Measurements from ENCODE around the gene MISP3.

MISP3 gene

DNA sequence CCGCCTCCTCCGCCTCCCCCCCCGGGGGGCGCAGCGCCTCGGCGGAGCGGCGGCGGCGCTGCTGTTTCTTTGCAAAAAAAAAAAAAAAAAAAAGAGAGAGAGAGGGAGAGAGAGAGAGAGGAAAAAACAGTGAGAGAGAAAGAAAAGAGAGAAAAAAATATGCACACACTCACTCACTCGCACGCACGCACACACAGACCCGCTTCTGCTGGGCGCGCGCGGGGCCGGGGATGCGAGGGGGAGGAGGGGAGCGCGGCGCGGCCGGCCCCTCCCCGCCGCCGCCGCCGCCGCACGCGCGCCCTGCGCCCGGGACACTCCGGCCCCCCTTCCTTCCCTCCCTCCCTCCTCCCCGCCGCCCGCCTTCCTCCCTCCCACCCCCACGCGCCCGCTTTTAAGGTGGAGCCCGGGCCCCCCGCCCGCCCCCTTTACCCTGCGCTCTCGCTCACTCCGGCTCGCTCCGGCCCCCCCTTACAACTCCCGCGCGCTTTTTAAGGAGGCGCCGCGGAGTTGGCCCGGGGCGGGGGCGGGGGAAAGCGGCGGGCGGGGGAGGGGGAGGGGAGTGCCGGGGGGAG is 18.0 kb downstream of the MISP3 start, which contains the start of gene SAMD1:
TSS of gene SAMD1 (minus strand) at position 243 of the 572 bp plus-strand sequence.
- Histone ChIP-seq H3K4me1 (ENCODE audit: control insufficient read depth in 2 of 2, insufficient read depth in 2 of 2, low read length in 2 of 2) (peaks cover 5 to 7% of the 10 kb centered on the region in 2 donors), H3K9ac (ENCODE audit: low read depth in 1 of 2, low read length in 2 of 2) (peak within 1 kb of the TSS; percentile 90 to 95), H3K27me3 (ENCODE audit: control insufficient read depth in 2 of 2, insufficient read depth in 2 of 2, low read length in 2 of 2) (no peaks in the 10 kb centered on the region), H3K4me3 (ENCODE audit: low read length in 2 of 2) (peak within 1 kb of the TSS; percentile 82 to 87), H3K36me3 (ENCODE audit: control insufficient read depth in 2 of 2, insufficient read depth in 2 of 2, low read length in 2 of 2) (peaks cover 6 to 8% of the 10 kb centered on the region in 2 donors), H3K27ac (ENCODE audit: low read depth in 2 of 2, low read length in 2 of 2) (peak within 1 kb of the TSS; percentile 92 to 96), H3K9me3 (ENCODE audit: control insufficient read depth in 2 of 2, low read length in 2 of 2) (peaks cover 0 to 4% of the 10 kb centered on the region in 2 donors)

DNA sequence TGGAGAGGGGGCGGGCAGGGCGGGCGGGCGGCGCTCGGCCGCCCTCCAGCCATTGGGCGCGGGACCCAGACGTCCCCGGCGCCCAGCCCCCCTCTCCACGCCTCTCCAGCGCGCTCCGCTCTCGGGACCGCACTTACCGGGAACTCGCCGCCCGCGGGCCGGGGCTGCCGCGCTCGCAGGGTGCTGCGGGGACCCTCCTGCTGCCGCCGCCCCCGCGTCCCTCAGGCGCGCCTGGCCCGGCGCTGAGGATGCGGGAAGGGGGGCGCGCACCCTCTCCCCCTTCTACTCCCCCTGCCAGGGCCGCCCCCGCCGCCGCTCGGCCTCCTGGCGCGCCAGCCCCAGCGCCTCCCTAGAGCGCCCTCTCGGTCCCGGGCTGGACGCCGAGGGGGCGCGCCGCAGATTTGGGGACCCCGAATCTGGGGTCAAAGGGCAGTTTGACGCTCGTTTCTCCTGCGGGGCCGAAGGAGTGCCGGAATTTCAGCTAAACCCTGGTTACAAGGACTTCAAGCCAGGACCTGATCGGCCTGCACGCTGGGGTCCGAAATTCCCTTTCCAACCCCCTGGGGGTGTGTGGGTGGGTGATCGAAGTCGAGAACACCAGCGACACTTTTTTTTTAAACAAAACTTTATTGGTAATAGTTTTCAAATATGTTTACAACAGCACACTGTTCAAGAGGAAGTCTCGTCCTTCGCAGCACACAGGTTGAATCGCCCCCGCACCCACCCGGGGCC is 18.7 kb downstream of the MISP3 start:
- Histone ChIP-seq H3K9me3 (ENCODE audit: control insufficient read depth in 2 of 2, low read length in 2 of 2) (peaks cover 0 to 4% of the 10 kb centered on the region in 2 donors), H3K9ac (ENCODE audit: low read depth in 1 of 2, low read length in 2 of 2) (peak overlapping the region; percentile 90 to 95), H3K27ac (ENCODE audit: low read depth in 2 of 2, low read length in 2 of 2) (peak overlapping the region; percentile 92 to 96), H3K27me3 (ENCODE audit: control insufficient read depth in 2 of 2, insufficient read depth in 2 of 2, low read length in 2 of 2) (no peaks in the 10 kb centered on the region), H3K4me3 (ENCODE audit: low read length in 2 of 2) (peak overlapping the region; percentile 82 to 87), H3K36me3 (ENCODE audit: control insufficient read depth in 2 of 2, insufficient read depth in 2 of 2, low read length in 2 of 2) (peaks cover 6 to 9% of the 10 kb centered on the region in 2 donors), H3K4me1 (ENCODE audit: control insufficient read depth in 2 of 2, insufficient read depth in 2 of 2, low read length in 2 of 2) (peaks cover 5 to 7% of the 10 kb centered on the region in 2 donors)

GRCh38 chr19:14091813-14092462 is 19.4 kb downstream of the MISP3 start:
- Histone ChIP-seq H3K9ac (ENCODE audit: low read depth in 1 of 2, low read length in 2 of 2) (peak overlapping the region; percentile 90 to 95), H3K9me3 (ENCODE audit: control insufficient read depth in 2 of 2, low read length in 2 of 2) (peaks cover 0 to 4% of the 10 kb centered on the region in 2 donors), H3K36me3 (ENCODE audit: control insufficient read depth in 2 of 2, insufficient read depth in 2 of 2, low read length in 2 of 2) (peaks cover 12 to 16% of the 10 kb centered on the region in 2 donors), H3K27ac (ENCODE audit: low read depth in 2 of 2, low read length in 2 of 2) (peak overlapping the region; percentile 92 to 96), H3K4me1 (ENCODE audit: control insufficient read depth in 2 of 2, insufficient read depth in 2 of 2, low read length in 2 of 2) (peaks cover 5 to 7% of the 10 kb centered on the region in 2 donors), H3K4me3 (ENCODE audit: low read length in 2 of 2) (peak overlapping the region; percentile 82 to 87), H3K27me3 (ENCODE audit: control insufficient read depth in 2 of 2, insufficient read depth in 2 of 2, low read length in 2 of 2) (no peaks in the 10 kb centered on the region)

DNA sequence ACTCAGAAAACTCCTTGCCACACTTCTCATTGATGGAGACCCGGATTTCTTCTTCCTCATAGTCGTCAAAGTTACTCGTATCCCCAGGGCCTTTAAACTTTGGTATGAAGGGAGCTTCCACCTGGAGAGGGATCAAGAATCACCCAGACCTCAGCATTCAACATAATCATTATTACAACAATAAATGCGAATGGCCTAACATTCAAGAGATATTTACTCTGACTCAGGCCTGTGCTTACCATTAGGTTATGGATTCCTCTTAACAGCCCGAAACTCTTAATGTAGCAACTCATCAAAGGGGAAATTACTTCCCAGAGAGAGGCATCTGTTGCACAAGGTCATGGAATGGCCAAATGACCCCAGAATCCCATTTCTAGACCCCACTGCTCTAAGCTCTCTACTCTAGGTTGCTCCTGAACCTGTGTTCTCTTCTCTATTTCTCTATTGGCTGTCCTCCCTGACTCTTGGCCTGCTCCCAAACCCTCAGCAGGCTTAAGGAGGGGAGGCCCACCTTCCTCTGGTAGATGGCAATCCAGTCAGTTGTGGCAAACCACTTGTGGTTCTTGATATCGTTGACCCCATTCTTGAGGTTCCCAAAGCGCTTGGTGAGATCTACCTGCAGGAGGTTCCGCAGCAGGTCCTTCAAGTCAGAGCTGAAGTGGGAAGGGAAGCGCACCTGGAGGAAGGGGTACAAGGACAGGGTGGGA is 20.7 kb downstream of the MISP3 start:
- peaks cover 5 to 7% of the 10 kb centered on the region in 2 donors for H3K4me1 ChIP-seq (ENCODE audit: control insufficient read depth in 2 of 2, insufficient read depth in 2 of 2, low read length in 2 of 2)
- peaks cover 0 to 4% of the 10 kb centered on the region in 2 donors for H3K9me3 ChIP-seq (ENCODE audit: control insufficient read depth in 2 of 2, low read length in 2 of 2)
- no peak overlapping the region for H3K4me3 ChIP-seq (ENCODE audit: low read length in 2 of 2)
- H3K27me3 ChIP-seq (ENCODE audit: control insufficient read depth in 2 of 2, insufficient read depth in 2 of 2, low read length in 2 of 2) = no peaks in the 10 kb centered on the region
- peaks cover 23 to 24% of the 10 kb centered on the region in 2 donors for H3K36me3 ChIP-seq (ENCODE audit: control insufficient read depth in 2 of 2, insufficient read depth in 2 of 2, low read length in 2 of 2)
- no peak overlapping the region for H3K27ac ChIP-seq (ENCODE audit: low read depth in 2 of 2, low read length in 2 of 2)
- H3K9ac ChIP-seq (ENCODE audit: low read depth in 1 of 2, low read length in 2 of 2) = no peak overlapping the region

- no peak overlapping the region for H3K27ac ChIP-seq (ENCODE audit: low read depth in 2 of 2, low read length in 2 of 2)
- H3K9ac ChIP-seq (ENCODE audit: low read depth in 1 of 2, low read length in 2 of 2) = peak overlapping the region in 1 of 2 donors; percentile 2
- H3K27me3 ChIP-seq (ENCODE audit: control insufficient read depth in 2 of 2, insufficient read depth in 2 of 2, low read length in 2 of 2) = no peaks in the 10 kb centered on the region
- peaks cover 0 to 7% of the 10 kb centered on the region in 2 donors for H3K4me1 ChIP-seq (ENCODE audit: control insufficient read depth in 2 of 2, insufficient read depth in 2 of 2, low read length in 2 of 2)
- H3K9me3 ChIP-seq (ENCODE audit: control insufficient read depth in 2 of 2, low read length in 2 of 2) = peaks cover 0 to 4% of the 10 kb centered on the region in 2 donors
- no peak overlapping the region for H3K4me3 ChIP-seq (ENCODE audit: low read length in 2 of 2)
- peaks cover 18 to 19% of the 10 kb centered on the region in 2 donors for H3K36me3 ChIP-seq (ENCODE audit: control insufficient read depth in 2 of 2, insufficient read depth in 2 of 2, low read length in 2 of 2)
Observed at GRCh38 chr19:14094854-14095253, 22.3 kb downstream of the MISP3 start.

DNA sequence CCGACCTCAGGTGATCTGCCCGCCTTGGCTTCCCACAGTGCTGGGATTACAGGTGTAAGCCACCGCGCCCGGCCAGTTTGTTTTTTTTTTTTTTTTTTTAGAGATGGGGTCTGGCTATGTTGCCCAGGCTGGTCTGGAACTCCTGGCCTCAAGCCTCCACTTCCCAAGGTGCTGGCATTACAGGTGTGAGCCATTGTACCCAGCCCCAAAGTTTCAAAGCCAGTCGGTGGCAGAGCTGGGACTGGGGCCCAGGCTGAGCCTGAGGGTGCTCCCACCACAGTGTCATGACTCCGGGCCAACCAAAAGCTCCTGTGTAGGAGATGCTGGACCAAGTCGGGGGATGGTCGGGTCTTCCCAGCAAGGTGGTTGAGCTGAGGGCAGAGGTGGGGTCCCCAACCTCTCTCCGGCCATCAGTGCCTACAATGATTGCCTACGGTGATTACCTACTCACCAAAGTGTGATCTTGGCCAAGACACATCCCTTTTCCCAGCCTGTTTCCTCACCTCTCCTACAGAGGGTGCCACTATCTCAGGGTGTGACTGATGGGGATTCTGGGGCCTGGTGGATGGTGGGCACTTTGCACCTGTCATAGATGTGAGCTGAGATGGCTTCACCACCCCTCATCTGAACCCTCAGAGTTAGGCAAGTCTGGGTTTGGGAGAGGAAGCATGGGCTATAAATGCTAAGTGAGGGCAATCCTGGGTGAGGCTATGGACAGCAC is 23.8 kb downstream of the MISP3 start:
- Histone ChIP-seq H3K36me3 (ENCODE audit: control insufficient read depth in 2 of 2, insufficient read depth in 2 of 2, low read length in 2 of 2) (peaks cover 23 to 29% of the 10 kb centered on the region in 2 donors), H3K9ac (ENCODE audit: low read depth in 1 of 2, low read length in 2 of 2) (no peak overlapping the region), H3K9me3 (ENCODE audit: control insufficient read depth in 2 of 2, low read length in 2 of 2) (peaks cover 0 to 4% of the 10 kb centered on the region in 2 donors), H3K27ac (ENCODE audit: low read depth in 2 of 2, low read length in 2 of 2) (no peak overlapping the region), H3K4me1 (ENCODE audit: control insufficient read depth in 2 of 2, insufficient read depth in 2 of 2, low read length in 2 of 2) (peaks cover 0 to 7% of the 10 kb centered on the region in 2 donors), H3K4me3 (ENCODE audit: low read length in 2 of 2) (no peak overlapping the region), H3K27me3 (ENCODE audit: control insufficient read depth in 2 of 2, insufficient read depth in 2 of 2, low read length in 2 of 2) (no peaks in the 10 kb centered on the region)

DNA sequence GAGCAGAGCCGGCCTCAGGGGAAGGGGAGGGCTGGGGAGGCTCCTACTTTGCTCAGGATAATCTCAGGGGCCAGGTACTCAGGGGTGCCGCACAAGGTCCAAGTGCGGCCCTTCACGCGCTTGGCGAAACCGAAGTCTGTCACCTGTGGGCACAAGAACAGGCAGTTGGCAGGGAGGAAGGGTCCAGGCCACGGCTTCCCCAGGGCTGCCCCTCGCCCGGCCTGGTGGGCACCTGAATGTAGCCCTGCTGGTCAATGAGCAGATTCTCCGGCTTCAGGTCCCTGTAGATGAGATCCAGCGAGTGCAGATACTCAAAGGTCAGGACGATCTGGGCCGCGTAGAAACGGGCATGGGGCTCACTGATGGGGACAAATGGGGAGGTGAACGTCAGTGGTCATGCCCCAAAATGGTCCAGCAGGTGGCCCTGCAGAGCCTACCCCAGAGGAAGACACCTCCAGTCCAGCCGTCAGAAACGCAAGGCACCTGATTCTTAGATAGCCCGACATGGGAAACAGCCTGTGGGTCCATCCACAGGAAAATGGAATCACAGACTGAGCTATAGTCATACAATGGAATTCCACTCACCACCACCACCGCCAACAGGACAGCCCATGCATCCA is 25.1 kb downstream of the MISP3 start:
- H3K27ac ChIP-seq (ENCODE audit: low read depth in 2 of 2, low read length in 2 of 2) = no peak overlapping the region
- H3K4me3 ChIP-seq (ENCODE audit: low read length in 2 of 2) = no peak overlapping the region
- no peak overlapping the region for H3K9ac ChIP-seq (ENCODE audit: low read depth in 1 of 2, low read length in 2 of 2)
- H3K9me3 ChIP-seq (ENCODE audit: control insufficient read depth in 2 of 2, low read length in 2 of 2) = peaks cover 0 to 4% of the 10 kb centered on the region in 2 donors
- peaks cover 30 to 33% of the 10 kb centered on the region in 2 donors for H3K36me3 ChIP-seq (ENCODE audit: control insufficient read depth in 2 of 2, insufficient read depth in 2 of 2, low read length in 2 of 2)
- H3K4me1 ChIP-seq (ENCODE audit: control insufficient read depth in 2 of 2, insufficient read depth in 2 of 2, low read length in 2 of 2) = no peaks in the 10 kb centered on the region
- no peaks in the 10 kb centered on the region for H3K27me3 ChIP-seq (ENCODE audit: control insufficient read depth in 2 of 2, insufficient read depth in 2 of 2, low read length in 2 of 2)

- no peak overlapping the region for H3K4me3 ChIP-seq (ENCODE audit: low read length in 2 of 2)
- no peaks in the 10 kb centered on the region for H3K27me3 ChIP-seq (ENCODE audit: control insufficient read depth in 2 of 2, insufficient read depth in 2 of 2, low read length in 2 of 2)
- H3K9me3 ChIP-seq (ENCODE audit: control insufficient read depth in 2 of 2, low read length in 2 of 2) = no peaks in the 10 kb centered on the region
- H3K9ac ChIP-seq (ENCODE audit: low read depth in 1 of 2, low read length in 2 of 2) = no peak overlapping the region
- H3K4me1 ChIP-seq (ENCODE audit: control insufficient read depth in 2 of 2, insufficient read depth in 2 of 2, low read length in 2 of 2) = peaks cover 0 to 7% of the 10 kb centered on the region in 2 donors
- H3K27ac ChIP-seq (ENCODE audit: low read depth in 2 of 2, low read length in 2 of 2) = no peak overlapping the region
- H3K36me3 ChIP-seq (ENCODE audit: control insufficient read depth in 2 of 2, insufficient read depth in 2 of 2, low read length in 2 of 2) = peaks cover 38 to 41% of the 10 kb centered on the region in 2 donors
Observed at GRCh38 chr19:14101003-14101545, 28.5 kb downstream of the MISP3 start.

Measured in mucosa of rectum (tissue), 2 donors.